22Rv1 (cell line): ENCODE measurements around the gene GPR142.

Source experiments
- H3K27ac ChIP-seq: fragments of 450-650 bp; 2 replicates; pipeline ENCODE4 v1.5.1; 2017
- ZFX ChIP-seq: fragments of 450-650 bp; IDR thresholded peaks from 2 replicates; pipeline ENCODE4 v1.6.1; 2017; ENCODE audit warnings: antibody characterized with exemption, borderline replicate concordance
- TF ChIP-seq, protein P1 (sequence below): fragments of 450-650 bp; IDR thresholded peaks from 2 replicates; pipeline ENCODE4 v1.5.1; 2017; ENCODE audit warnings: mild to moderate bottlenecking

Gene GPR142

DNA sequence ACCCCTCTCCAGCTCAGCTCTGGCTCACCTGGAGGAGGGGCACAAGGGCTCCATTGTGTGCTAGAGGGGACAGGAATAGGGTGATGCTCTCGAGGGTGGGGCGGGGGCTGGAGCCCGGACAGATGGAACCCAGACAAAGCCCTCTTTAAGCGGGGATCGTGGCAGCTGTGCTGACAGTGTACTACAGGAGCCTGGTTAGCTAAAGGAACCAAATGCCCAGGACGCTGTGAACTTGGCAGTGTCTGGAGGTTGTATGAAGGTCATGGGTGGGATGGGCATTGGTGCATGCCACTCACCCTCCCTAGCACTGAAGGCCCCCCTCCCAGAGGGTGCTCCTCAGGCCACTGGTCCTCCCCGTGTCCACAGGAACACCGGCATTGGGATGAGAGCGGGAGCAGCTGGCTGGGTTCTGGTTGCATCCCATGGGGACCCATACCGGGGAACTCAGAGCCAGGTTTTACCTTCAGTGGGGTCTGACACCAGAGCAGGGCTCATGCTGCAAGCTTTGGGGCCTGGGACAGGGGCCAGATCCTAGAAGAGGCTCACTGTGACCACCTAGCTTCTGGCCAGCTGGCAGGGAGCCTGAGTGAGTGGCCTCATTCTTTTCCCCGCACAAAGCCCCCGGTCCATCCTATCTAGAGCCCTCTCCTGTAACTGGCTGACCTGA lies 29.3 kb upstream of the GPR142 start:
- H3K27ac ChIP-seq, result no peak overlapping the region

DNA sequence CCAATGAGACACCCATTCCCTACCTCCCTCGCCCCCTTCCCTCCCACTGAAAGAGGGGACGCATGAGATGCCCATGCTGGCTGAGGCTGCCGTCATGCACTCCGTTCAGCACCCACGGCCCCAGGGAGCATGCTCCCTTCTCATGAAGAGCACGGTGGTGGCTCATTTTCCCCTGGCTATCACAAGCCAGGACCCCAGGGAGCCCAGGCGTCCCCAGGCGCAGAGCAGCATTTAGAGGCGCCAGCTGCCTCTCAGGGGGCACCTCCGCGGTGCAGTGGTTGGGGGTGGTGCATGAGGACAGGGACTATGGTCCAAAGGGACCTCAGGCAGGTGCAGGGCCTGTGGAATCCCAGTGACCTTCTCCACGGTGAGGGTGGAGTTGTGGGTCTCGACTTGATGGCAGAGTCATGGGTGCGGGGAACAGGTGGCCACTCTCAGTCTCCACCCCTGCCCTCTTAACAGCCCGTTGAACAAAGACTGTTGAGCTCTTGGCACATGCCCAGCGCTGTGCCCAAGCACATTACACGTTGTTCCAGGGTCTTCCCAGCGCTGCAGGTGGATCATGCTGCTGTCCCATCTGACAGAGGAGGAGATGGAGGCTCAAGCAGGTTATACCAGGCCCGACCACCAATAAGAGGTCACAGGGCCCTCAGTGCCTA lies 27.6 kb upstream of the GPR142 start:
- H3K27ac ChIP-seq, result no peak overlapping the region
- TF ChIP-seq, protein P1, sequence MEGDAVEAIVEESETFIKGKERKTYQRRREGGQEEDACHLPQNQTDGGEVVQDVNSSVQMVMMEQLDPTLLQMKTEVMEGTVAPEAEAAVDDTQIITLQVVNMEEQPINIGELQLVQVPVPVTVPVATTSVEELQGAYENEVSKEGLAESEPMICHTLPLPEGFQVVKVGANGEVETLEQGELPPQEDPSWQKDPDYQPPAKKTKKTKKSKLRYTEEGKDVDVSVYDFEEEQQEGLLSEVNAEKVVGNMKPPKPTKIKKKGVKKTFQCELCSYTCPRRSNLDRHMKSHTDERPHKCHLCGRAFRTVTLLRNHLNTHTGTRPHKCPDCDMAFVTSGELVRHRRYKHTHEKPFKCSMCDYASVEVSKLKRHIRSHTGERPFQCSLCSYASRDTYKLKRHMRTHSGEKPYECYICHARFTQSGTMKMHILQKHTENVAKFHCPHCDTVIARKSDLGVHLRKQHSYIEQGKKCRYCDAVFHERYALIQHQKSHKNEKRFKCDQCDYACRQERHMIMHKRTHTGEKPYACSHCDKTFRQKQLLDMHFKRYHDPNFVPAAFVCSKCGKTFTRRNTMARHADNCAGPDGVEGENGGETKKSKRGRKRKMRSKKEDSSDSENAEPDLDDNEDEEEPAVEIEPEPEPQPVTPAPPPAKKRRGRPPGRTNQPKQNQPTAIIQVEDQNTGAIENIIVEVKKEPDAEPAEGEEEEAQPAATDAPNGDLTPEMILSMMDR, result no peak
- TF ChIP-seq ZFX, result no peak

More for the DNA sequence above, 29.3 kb upstream of the GPR142 start:
- no peak for TF ChIP-seq ZFX
- TF ChIP-seq, protein P1, result no peak

DNA sequence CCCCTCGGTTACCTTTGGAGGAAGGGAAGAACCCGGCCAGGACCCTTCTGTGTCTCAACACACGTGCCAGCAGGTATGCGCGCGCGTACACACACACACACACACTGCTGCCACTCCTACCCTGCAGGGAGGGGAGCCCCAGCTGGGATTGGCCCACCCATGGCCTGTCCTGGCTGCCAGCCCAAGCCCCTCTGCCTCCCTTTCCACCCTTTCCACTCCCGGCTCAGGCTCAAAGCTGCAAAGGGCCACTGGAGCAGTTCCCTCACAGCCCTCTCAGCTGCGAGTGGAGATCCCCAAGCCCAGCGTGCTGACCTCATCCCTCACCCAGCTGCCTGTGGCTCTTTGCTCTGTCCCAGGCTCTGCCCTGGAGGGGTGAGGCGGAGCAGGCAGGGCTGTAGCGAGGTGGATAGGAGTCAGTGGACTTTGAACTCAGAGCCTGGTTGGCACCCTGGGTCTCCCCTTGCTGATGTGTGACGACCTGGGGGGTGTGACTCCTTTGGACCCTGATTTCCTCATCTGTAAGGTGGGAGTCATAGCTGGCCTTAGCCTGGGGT lies 26.8 kb upstream of the GPR142 start:
- H3K27ac ChIP-seq, result no peak overlapping the region
- TF ChIP-seq ZFX, result no peak
- TF ChIP-seq, protein P1, result no peak

DNA sequence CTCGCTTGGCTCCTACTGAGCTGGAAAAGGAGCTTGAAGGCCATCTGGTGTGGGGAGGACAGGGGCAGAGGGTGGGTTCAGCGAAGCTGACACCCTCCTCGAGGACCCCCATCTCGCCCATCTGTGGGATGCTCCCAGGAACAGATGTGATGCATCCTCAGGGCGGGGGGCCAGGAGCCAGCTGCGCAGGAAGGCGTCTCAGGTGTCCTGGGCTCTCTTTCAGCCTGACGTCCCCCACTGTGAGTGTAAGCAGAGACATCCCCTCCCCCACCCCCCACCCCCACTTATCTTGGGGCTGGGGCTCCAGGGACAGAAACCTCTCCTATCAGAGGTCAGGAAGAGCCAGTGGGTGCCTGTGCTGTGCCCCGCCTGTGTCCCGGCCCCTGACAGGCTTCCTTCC lies 25.1 kb upstream of the GPR142 start:
- H3K27ac ChIP-seq, result no peak overlapping the region
- no peak for TF ChIP-seq ZFX
- TF ChIP-seq, protein P1, result no peak

DNA sequence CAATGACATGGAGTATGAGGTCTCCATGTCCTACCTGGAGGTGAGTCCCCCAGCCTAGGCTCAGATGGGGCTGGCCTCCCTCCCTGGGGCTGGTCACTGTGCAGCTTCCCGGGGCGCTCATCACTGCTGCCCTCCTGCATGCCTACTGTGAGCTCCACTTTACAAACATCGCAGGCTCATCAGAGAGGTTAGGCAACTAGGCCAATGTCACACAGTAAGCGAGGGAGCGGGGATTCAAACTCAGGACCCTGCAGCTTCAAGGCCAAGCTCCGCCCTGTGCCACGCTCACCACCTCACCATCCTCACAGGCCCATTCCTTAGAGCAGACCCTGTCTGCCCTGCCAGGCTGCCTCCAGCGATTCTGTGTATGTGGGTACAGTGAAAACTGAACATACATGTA lies 24.2 kb upstream of the GPR142 start:
- TF ChIP-seq, protein P1, result no peak
- TF ChIP-seq ZFX, result no peak
- H3K27ac ChIP-seq, result no peak overlapping the region

DNA sequence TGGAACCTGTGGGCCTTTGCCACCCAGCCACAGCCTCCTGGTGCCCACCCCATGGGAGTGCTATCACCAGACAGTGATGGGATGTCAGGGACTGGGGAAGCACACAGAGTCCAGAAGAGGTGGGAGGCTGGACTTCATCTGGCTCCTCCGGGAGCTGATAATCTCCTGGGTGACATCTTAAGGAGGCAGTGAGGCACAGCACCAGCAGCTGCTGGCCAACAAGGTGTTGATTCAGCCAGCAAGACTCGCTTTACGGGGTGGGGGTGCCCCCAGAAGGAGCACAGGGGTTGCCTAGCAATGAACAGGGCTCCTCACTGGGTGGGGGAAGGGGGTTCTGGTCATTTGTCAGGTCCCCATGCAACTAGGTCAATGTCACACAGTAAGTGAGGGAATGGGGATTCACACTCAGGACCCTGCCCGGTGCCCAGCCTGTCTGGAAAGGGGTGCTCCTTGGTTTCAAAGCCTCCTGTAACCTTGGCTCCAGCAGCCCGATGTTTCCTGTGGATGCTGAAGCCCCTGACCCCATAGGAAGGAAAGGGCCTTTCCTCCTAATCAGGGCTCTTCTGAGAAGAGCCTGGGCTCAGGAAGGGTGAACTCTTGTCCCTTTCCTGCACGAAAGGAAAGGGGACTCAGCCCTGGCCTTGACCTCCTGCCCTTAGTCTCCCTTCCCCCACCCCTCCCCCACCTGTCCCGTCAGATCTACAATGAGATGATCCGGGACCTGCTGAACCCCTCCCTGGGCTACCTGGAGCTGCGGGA lies 23.6 kb upstream of the GPR142 start:
- TF ChIP-seq ZFX, result no peak
- TF ChIP-seq, protein P1, result no peak
- H3K27ac ChIP-seq, result no peak overlapping the region
